ENCODE data around the gene HLA-DRB1.
"Not testable (repeated sequence)": the region's sequence is repeated elsewhere in the genome, so short reads cannot be mapped to it uniquely, and the experiment has no call there.

The HLA-DRB1 gene

GRCh38 chr6:32589596-32590449 lies at the start of gene HLA-DRB1:
Gene HLA-DRB1 (minus strand): TSS chr6:32589848. CDS start chr6:32589742, 106 bp downstream.
- peak within 1 kb of the TSS; percentile 34 for H3K4me3 ChIP-seq (ENCODE audit: low read length)
- H3K27me3 ChIP-seq (ENCODE audit: control insufficient read depth, insufficient read depth, low read length): no peaks in the 10 kb centered on the region
- peak within 1 kb of the TSS; percentile 76 for H3K9ac ChIP-seq (ENCODE audit: low read length)

GRCh38 chr6:32638532-32639219 lies 49.0 kb upstream of the HLA-DRB1 start:
- Histone ChIP-seq H3K9me3 (ENCODE audit: control insufficient read depth, low read length) (no peaks in the 10 kb centered on the region), H3K36me3 (ENCODE audit: control insufficient read depth, insufficient read depth, low read length) (no peaks in the 10 kb centered on the region), H3K9ac (ENCODE audit: low read length) (no peak overlapping the region), H3K4me1 (ENCODE audit: control insufficient read depth, insufficient read depth, low read length) (no peaks in the 10 kb centered on the region), H3K27me3 (ENCODE audit: control insufficient read depth, insufficient read depth, low read length) (peaks cover 10% of the 10 kb centered on the region), H3K4me3 (ENCODE audit: low read length) (no peak overlapping the region)

More at GRCh38 chr6:32589596-32590449, at the start of gene HLA-DRB1:
- Histone ChIP-seq H3K4me1 (ENCODE audit: control insufficient read depth, insufficient read depth, low read length) (no peaks in the 10 kb centered on the region), H3K9me3 (ENCODE audit: control insufficient read depth, low read length) (no peaks in the 10 kb centered on the region), H3K36me3 (ENCODE audit: control insufficient read depth, insufficient read depth, low read length) (no peaks in the 10 kb centered on the region)

- H3K9me3 ChIP-seq (ENCODE audit: control insufficient read depth, low read length): no peaks in the 10 kb centered on the region
- no peak overlapping the region for H3K4me3 ChIP-seq (ENCODE audit: low read length)
- no peaks in the 10 kb centered on the region for H3K36me3 ChIP-seq (ENCODE audit: control insufficient read depth, insufficient read depth, low read length)
- H3K9ac ChIP-seq (ENCODE audit: low read length): no peak overlapping the region
- H3K4me1 ChIP-seq (ENCODE audit: control insufficient read depth, insufficient read depth, low read length): no peaks in the 10 kb centered on the region
- H3K27me3 ChIP-seq (ENCODE audit: control insufficient read depth, insufficient read depth, low read length): peaks cover 10% of the 10 kb centered on the region
Observed at GRCh38 chr6:32637883-32638282, 48.2 kb upstream of the HLA-DRB1 start.

GRCh38 chr6:32637219-32637880 lies 47.7 kb upstream of the HLA-DRB1 start, which contains the start of gene HLA-DQA1:
Gene HLA-DQA1 (plus strand): TSS chr6:32637406. CDS start chr6:32637459, 53 bp downstream.
- no peak within 1 kb of the TSS for H3K4me3 ChIP-seq (ENCODE audit: low read length)
- no peaks in the 10 kb centered on the region for H3K9me3 ChIP-seq (ENCODE audit: control insufficient read depth, low read length)
- H3K9ac ChIP-seq (ENCODE audit: low read length): no peak within 1 kb of the TSS
- no peaks in the 10 kb centered on the region for H3K36me3 ChIP-seq (ENCODE audit: control insufficient read depth, insufficient read depth, low read length)
- peaks cover 10% of the 10 kb centered on the region for H3K27me3 ChIP-seq (ENCODE audit: control insufficient read depth, insufficient read depth, low read length)
- no peaks in the 10 kb centered on the region for H3K4me1 ChIP-seq (ENCODE audit: control insufficient read depth, insufficient read depth, low read length)

GRCh38 chr6:32635526-32636123 lies 46.0 kb upstream of the HLA-DRB1 start:
- Histone ChIP-seq H3K9me3 (ENCODE audit: control insufficient read depth, low read length) (no peaks in the 10 kb centered on the region), H3K4me1 (ENCODE audit: control insufficient read depth, insufficient read depth, low read length) (no peaks in the 10 kb centered on the region), H3K9ac (ENCODE audit: low read length) (no peak overlapping the region), H3K36me3 (ENCODE audit: control insufficient read depth, insufficient read depth, low read length) (no peaks in the 10 kb centered on the region), H3K27me3 (ENCODE audit: control insufficient read depth, insufficient read depth, low read length) (peaks cover 10% of the 10 kb centered on the region), H3K4me3 (ENCODE audit: low read length) (no peak overlapping the region)

- H3K4me1 ChIP-seq (ENCODE audit: control insufficient read depth, insufficient read depth, low read length); H3K9ac ChIP-seq (ENCODE audit: low read length); H3K27me3 ChIP-seq (ENCODE audit: control insufficient read depth, insufficient read depth, low read length); H3K4me3 ChIP-seq (ENCODE audit: low read length); H3K36me3 ChIP-seq (ENCODE audit: control insufficient read depth, insufficient read depth, low read length); H3K9me3 ChIP-seq (ENCODE audit: control insufficient read depth, low read length): not testable (repeated sequence)
Observed at GRCh38 chr6:32629793-32630192, 40.1 kb upstream of the HLA-DRB1 start.

GRCh38 chr6:32627831-32628230 lies 38.2 kb upstream of the HLA-DRB1 start:
- no peaks in the 10 kb centered on the region for H3K36me3 ChIP-seq (ENCODE audit: control insufficient read depth, insufficient read depth, low read length)
- H3K9ac ChIP-seq (ENCODE audit: low read length): no peak overlapping the region
- no peak overlapping the region for H3K4me3 ChIP-seq (ENCODE audit: low read length)
- no peaks in the 10 kb centered on the region for H3K4me1 ChIP-seq (ENCODE audit: control insufficient read depth, insufficient read depth, low read length)
- no peaks in the 10 kb centered on the region for H3K9me3 ChIP-seq (ENCODE audit: control insufficient read depth, low read length)
- H3K27me3 ChIP-seq (ENCODE audit: control insufficient read depth, insufficient read depth, low read length): no peaks in the 10 kb centered on the region

- H3K9ac ChIP-seq (ENCODE audit: low read length): no peak overlapping the region
- H3K4me3 ChIP-seq (ENCODE audit: low read length): no peak overlapping the region
- H3K9me3 ChIP-seq (ENCODE audit: control insufficient read depth, low read length): no peaks in the 10 kb centered on the region
- H3K27me3 ChIP-seq (ENCODE audit: control insufficient read depth, insufficient read depth, low read length): no peaks in the 10 kb centered on the region
- no peaks in the 10 kb centered on the region for H3K4me1 ChIP-seq (ENCODE audit: control insufficient read depth, insufficient read depth, low read length)
- no peaks in the 10 kb centered on the region for H3K36me3 ChIP-seq (ENCODE audit: control insufficient read depth, insufficient read depth, low read length)
Observed at GRCh38 chr6:32627249-32627648, 37.6 kb upstream of the HLA-DRB1 start.

GRCh38 chr6:32625137-32625536 lies 35.5 kb upstream of the HLA-DRB1 start:
- Histone ChIP-seq H3K4me3 (ENCODE audit: low read length) (no peak overlapping the region), H3K4me1 (ENCODE audit: control insufficient read depth, insufficient read depth, low read length) (no peaks in the 10 kb centered on the region), H3K27me3 (ENCODE audit: control insufficient read depth, insufficient read depth, low read length) (no peaks in the 10 kb centered on the region), H3K9me3 (ENCODE audit: control insufficient read depth, low read length) (no peaks in the 10 kb centered on the region), H3K36me3 (ENCODE audit: control insufficient read depth, insufficient read depth, low read length) (no peaks in the 10 kb centered on the region), H3K9ac (ENCODE audit: low read length) (no peak overlapping the region)

GRCh38 chr6:32624565-32624964 lies 34.9 kb upstream of the HLA-DRB1 start:
- Histone ChIP-seq H3K36me3 (ENCODE audit: control insufficient read depth, insufficient read depth, low read length) (no peaks in the 10 kb centered on the region), H3K4me3 (ENCODE audit: low read length) (no peak overlapping the region), H3K4me1 (ENCODE audit: control insufficient read depth, insufficient read depth, low read length) (no peaks in the 10 kb centered on the region), H3K9me3 (ENCODE audit: control insufficient read depth, low read length) (no peaks in the 10 kb centered on the region), H3K27me3 (ENCODE audit: control insufficient read depth, insufficient read depth, low read length) (no peaks in the 10 kb centered on the region), H3K9ac (ENCODE audit: low read length) (no peak overlapping the region)

- Histone ChIP-seq H3K27me3 (ENCODE audit: control insufficient read depth, insufficient read depth, low read length) (no peaks in the 10 kb centered on the region), H3K36me3 (ENCODE audit: control insufficient read depth, insufficient read depth, low read length) (no peaks in the 10 kb centered on the region), H3K4me1 (ENCODE audit: control insufficient read depth, insufficient read depth, low read length) (no peaks in the 10 kb centered on the region), H3K9ac (ENCODE audit: low read length) (no peak overlapping the region), H3K9me3 (ENCODE audit: control insufficient read depth, low read length) (no peaks in the 10 kb centered on the region), H3K4me3 (ENCODE audit: low read length) (no peak overlapping the region)
Observed at GRCh38 chr6:32623693-32624092, 34.0 kb upstream of the HLA-DRB1 start.

All from mucosa of stomach (tissue), 1 donor.